ENCODE data around the gene GOLGA6L10. TPM values are rescaled to one million over a fixed set of nuclear protein-coding genes. Genes with fewer than 3 reads are reported as not detected.
"Not testable (repeated sequence)": the region's sequence is repeated elsewhere in the genome, so short reads cannot be mapped to it uniquely, and the experiment has no call there.

Gene GOLGA6L10
- total RNA-seq, 1 donor from 2014 or later: 1.5 TPM

DNA sequence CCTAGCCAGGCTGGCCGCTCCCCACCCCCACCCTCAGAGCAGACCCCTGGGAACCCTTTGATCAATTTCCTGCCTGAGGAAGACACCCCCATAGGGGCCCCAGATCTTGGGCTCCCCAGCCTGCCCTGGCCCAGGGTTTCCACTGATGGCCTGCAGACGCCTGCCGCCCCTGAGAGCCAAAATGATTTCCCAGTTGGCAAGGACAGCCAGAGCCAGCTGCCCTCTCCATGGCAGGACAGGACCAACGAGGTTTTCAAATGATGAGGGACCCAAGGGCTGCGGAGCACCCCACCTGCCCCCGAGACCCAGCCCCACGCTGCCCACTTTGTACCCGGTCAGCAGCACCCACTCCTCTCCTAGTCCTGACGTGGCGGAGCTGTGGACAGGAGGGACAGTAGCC is 21.9 kb downstream of the GOLGA6L10 start:
- H3K27me3 ChIP-seq; H3K9me3 ChIP-seq; H3K27ac ChIP-seq; H3K36me3 ChIP-seq; H3K4me1 ChIP-seq; H3K4me3 ChIP-seq; intact Hi-C loops (cut with DNase I): not testable (repeated sequence)
- DNase-seq (ENCODE audit: low spot score in 2 of 2): peak in 1 of 2 donors; percentile 5

DNA sequence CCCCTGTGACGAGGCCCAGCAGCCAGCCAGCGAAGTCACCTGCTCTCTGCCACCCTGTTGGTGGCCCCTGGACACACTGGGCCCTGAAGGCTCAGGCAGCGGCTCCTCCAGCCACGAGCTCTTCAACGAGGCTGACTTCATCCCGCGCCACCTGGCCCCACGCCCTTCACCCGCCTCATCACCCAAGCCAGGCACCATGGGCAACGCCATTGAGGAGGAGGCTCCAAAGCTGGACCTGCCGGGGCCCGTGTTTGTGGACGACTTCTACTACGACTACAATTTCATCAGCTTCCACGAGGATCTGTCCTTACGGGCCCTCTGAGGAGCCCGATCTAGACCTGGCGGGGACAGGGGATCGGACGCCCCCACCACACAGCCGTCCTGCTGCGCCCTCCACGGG is 22.4 kb downstream of the GOLGA6L10 start:
- H3K27ac ChIP-seq; H3K27me3 ChIP-seq; H3K4me3 ChIP-seq; H3K4me1 ChIP-seq; intact Hi-C loops (cut with DNase I); H3K36me3 ChIP-seq; H3K9me3 ChIP-seq: not testable (repeated sequence)
- peak in 1 of 2 donors; percentile 62 for DNase-seq (ENCODE audit: low spot score in 2 of 2)

DNA sequence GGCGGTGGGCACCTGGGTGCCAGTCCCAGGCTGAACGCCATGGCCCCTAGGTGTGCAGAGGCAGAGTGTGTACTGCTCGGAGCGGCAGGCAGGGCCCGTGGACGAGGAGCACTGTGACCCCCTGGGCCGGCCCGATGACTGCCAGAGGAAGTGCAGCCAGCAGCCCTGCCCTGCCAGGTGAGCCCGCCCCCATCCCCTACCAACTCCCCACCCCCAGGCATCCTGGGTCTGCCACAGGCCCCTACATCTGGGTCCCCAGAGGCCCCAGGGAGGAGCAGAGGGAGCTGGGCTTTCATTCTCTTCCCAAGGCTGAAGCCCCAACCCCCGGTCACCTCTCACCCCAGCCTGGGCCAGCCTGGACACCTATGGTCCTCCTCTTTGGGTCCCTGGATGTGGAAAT is 23.6 kb downstream of the GOLGA6L10 start:
- H3K36me3 ChIP-seq; H3K4me1 ChIP-seq; intact Hi-C loops (cut with DNase I); H3K4me3 ChIP-seq; H3K27ac ChIP-seq; H3K27me3 ChIP-seq; H3K9me3 ChIP-seq; DNase-seq (ENCODE audit: low spot score in 2 of 2): not testable (repeated sequence)

DNA sequence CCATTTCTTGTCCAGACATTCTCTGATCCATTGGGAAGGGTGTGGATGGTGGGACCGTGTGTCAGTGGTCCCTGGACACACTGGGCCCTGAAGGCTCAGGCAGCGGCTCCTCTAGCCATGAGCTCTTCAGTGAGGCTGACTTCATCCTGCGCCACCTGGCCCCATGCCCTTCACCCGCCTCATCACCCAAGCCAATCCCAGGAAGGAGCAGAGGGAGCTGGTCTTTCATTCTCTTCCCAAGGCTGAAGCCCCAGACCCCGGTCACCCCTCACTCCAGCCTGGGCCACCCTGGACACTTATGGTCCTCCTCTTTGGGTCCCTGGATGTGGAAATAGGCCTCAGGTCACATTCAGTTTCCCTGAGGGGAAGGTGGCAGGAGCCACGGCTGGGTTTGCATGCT is 24.4 kb downstream of the GOLGA6L10 start:
- intact Hi-C loops (cut with DNase I); H3K4me3 ChIP-seq; DNase-seq (ENCODE audit: low spot score in 2 of 2): not testable (repeated sequence)

DNA sequence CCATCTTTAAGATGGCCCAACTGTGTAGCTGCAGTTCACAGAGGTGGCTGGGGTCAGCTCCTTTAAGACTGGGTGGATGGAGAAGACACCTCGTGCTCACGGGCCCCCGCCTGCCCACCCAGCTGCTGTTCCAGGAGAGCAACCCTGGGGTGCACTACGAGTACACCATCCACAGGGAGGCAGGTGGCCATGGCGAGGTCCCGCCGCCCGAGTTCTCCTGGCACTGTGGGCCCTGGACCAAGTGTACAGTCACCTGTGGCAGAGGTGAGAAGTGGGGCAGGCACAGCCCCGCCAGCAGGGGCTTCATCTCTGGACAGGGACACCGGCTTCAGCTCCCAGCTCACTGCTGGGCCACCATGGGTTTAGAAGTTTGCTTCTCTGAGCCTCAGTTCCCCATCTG is 26.8 kb downstream of the GOLGA6L10 start:
- H3K27ac ChIP-seq; intact Hi-C loops (cut with DNase I); H3K4me3 ChIP-seq; H3K36me3 ChIP-seq; H3K4me1 ChIP-seq; H3K27me3 ChIP-seq; DNase-seq (ENCODE audit: low spot score in 2 of 2); H3K9me3 ChIP-seq: not testable (repeated sequence)

More for the DNA sequence above, 24.4 kb downstream of the GOLGA6L10 start:
- not testable (repeated sequence) for H3K9me3 ChIP-seq, H3K27ac ChIP-seq, H3K36me3 ChIP-seq, H3K4me1 ChIP-seq, H3K27me3 ChIP-seq

DNA sequence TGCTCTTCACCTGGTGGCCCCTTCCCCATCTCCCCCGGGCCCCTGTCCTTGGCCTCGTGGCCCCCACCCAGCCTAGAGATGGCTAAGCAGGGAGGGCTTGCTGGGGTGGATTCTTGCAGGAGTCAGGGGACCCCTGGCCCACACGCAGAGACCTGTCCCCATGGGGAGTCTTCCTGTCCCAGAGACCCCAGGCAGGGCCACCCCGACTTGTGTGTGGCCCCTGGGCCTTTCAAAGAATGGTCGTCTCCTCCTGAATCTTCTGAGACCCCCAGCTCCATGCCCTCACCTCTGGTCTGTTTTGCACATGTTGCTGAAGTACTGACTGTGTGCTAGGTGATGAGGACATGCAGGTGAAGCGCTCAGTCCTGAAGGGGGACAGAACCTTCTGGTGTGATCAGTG is 28.4 kb downstream of the GOLGA6L10 start:
- not testable (repeated sequence) for DNase-seq (ENCODE audit: low spot score in 2 of 2)

DNA sequence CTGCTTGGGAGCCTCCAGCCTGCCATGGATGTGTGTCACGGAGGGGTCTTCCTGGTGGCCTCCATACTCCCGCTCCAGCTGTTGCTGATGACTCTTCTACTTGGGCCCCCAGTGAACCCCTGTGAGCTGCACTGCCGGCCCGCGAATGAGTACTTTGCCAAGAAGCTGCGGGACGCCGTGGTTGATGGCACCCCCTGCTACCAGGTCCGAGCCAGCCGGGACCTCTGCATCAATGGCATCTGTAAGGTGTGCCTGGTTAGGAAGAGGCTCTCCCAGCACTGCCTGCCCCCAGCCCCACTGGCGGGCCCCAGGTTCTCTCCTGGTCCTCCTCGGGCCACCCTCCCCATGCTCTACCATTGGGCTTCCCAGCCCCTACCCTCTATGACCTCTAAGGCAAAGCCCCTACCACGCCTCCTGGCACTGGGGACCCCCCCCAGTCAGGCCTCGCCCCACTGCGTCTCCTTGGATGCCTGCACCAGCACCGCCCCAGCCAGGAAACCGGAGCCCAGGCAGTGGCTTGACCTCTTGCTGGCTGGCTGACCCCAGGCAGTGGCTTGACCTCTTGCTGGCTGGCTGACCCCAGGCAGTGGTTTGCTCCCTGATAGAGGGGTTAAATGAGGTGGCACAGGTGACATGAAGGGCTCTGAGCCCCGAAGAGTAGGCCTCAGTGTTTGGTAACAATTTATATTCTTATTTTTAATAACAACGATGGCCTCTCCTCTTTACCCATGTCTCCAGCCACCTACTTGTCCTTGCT is 29.6 kb downstream of the GOLGA6L10 start:
- H3K9me3 ChIP-seq; H3K4me3 ChIP-seq; H3K27ac ChIP-seq; H3K4me1 ChIP-seq; DNase-seq (ENCODE audit: low spot score in 2 of 2); H3K27me3 ChIP-seq; H3K36me3 ChIP-seq; intact Hi-C loops (cut with DNase I): not testable (repeated sequence)

More for the DNA sequence above, 28.4 kb downstream of the GOLGA6L10 start:
- H3K27me3 ChIP-seq; H3K36me3 ChIP-seq; H3K4me1 ChIP-seq; H3K27ac ChIP-seq; intact Hi-C loops (cut with DNase I); H3K9me3 ChIP-seq; H3K4me3 ChIP-seq: not testable (repeated sequence)

DNA sequence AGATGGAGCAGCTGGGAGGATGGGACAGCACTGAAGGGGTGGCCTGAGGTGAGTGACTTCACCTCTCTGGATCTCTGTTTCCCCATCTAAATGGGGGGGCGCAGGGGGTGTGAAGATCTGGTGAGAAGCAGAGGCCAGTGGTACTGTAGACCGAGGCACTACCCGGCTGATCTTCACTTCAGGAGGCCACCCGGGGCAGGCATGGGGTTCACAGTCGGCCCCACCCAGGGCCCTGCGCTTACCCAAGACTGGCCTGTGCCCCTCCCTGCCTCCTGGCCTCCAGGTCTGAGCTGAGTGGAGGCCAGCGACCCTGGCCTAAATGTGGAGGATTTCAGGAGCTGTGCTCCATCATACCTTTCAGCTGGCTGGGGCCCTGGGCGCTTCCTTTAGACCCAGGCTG is 31.0 kb downstream of the GOLGA6L10 start:
- H3K36me3 ChIP-seq; intact Hi-C loops (cut with DNase I); H3K27ac ChIP-seq; H3K4me3 ChIP-seq; H3K27me3 ChIP-seq; H3K4me1 ChIP-seq; DNase-seq (ENCODE audit: low spot score in 2 of 2); H3K9me3 ChIP-seq: not testable (repeated sequence)

DNA sequence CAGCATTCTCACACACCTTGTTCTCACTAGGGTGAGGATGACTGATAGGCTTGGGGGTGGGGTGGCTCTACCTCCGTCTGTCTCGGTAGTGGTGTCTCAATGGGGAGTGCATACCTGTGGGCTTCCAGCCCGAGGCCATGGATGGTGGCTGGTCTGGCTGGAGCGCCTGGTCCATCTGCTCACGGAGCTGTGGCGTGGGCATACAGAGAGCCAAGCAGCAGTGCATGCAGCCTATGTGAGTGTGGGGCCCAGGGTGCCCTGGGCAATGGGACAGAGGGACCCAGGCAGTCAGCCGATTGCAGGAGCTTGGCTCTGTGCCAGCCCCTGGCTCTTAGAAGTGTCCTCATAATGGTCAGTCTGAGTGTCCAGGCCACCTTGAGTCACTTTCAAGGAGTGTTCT is 31.8 kb downstream of the GOLGA6L10 start:
- H3K27me3 ChIP-seq; H3K36me3 ChIP-seq; intact Hi-C loops (cut with DNase I); DNase-seq (ENCODE audit: low spot score in 2 of 2); H3K4me3 ChIP-seq; H3K4me1 ChIP-seq; H3K9me3 ChIP-seq; H3K27ac ChIP-seq: not testable (repeated sequence)

DNA sequence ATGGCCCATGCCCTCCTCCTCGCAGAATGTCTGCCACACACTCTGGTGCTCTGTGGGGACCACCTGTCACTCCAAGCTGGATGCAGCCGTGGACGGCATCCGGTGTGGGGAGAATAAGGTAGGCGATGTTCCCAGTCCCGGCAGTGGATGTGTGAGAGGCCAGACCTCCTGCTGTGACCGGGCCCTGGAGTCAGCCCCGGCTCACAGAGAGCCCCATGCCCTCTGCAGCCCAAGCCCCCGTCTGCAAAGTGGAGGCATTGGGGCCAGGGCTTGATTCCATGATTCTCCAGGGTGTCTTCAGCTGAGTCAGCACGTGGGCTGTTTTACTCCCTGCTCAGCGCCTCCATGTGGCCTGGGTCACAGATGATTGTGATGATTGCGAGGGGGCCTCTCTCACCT is 32.2 kb downstream of the GOLGA6L10 start:
- Histone ChIP-seq H3K9me3 (no peaks in the 10 kb centered on the region), H3K4me1 (no peaks in the 10 kb centered on the region), H3K4me3 (no peak overlapping the region), H3K27me3 (no peaks in the 10 kb centered on the region), H3K27ac (no peak overlapping the region), H3K36me3 (no peaks in the 10 kb centered on the region)
- DNase-seq (ENCODE audit: low spot score in 2 of 2): no peak
- intact Hi-C loops (cut with DNase I): no loop called here
- TF ChIP-seq, protein P1, sequence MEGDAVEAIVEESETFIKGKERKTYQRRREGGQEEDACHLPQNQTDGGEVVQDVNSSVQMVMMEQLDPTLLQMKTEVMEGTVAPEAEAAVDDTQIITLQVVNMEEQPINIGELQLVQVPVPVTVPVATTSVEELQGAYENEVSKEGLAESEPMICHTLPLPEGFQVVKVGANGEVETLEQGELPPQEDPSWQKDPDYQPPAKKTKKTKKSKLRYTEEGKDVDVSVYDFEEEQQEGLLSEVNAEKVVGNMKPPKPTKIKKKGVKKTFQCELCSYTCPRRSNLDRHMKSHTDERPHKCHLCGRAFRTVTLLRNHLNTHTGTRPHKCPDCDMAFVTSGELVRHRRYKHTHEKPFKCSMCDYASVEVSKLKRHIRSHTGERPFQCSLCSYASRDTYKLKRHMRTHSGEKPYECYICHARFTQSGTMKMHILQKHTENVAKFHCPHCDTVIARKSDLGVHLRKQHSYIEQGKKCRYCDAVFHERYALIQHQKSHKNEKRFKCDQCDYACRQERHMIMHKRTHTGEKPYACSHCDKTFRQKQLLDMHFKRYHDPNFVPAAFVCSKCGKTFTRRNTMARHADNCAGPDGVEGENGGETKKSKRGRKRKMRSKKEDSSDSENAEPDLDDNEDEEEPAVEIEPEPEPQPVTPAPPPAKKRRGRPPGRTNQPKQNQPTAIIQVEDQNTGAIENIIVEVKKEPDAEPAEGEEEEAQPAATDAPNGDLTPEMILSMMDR (IDR thresholded peaks at IDR 0.05): no peak

DNA sequence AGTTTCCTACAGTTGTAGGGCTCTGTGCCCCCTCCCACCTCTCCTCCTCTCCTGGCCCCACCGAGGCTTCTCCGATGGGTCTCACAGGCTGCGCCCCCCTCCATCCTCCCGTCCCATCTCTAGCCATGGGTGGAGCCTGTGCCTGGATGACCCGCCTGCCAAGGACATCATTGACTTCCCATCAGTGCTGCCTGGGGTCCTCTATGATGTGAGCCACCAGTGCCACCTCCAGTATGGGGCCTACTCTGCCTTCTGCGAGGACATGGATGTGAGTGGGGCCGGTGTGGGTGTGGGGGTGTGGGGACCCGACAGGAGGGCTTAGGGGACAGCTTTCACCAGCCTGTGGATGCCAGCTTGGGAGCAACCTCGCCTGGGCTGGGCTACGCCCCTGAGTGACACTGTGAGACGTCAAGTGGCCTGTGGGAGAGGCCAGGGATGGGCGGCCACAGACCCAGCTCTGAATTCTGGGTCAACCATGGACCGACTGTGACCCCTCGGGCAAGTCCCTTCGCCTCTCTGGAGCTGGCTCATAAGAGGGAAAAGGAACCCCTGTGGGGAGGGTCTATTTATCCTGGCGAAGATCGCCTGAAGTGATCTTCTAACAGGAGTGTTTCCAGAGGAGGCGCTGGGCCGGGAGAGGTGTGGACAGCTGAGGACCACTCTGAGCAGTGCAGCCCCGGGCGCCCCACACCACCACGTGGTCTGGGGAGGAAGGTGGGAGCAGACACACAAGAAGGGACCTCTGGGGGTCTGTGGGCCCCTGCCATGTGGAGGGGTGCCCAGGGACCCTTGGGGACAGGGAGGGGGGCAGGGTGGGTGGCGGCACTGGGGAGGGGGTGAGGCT is 32.8 kb downstream of the GOLGA6L10 start:
- intact Hi-C loops (cut with DNase I); DNase-seq (ENCODE audit: low spot score in 2 of 2); H3K27me3 ChIP-seq; H3K36me3 ChIP-seq; H3K4me3 ChIP-seq; H3K9me3 ChIP-seq; H3K27ac ChIP-seq; H3K4me1 ChIP-seq: not testable (repeated sequence)
